Measurements from ENCODE around the gene TRPV5. TPM values are rescaled to one million over a fixed set of nuclear protein-coding genes. Genes with fewer than 3 reads are reported as not detected.
A peak's percentile ranks its signal among the peaks of the same experiment; 100 is the strongest.

The TRPV5 gene
- total and polyA plus RNA-seq, 2 donors (not counting 3 experiments of a cell fraction or from before 2014, with no cell fraction given), result not detected

- TF ChIP-seq GATA2 (IDR thresholded peaks at IDR 0.05; ENCODE audit: insufficient read depth, insufficient read length, low read depth, low read length) (peak; percentile 9), CTCF (IDR thresholded peaks at IDR 0.05; ENCODE audit: extremely low read depth in 1 of 2, insufficient read depth in 1 of 2, low read depth in 1 of 2, low read length in 2 of 2) (no peak)
- no TSS peak for BruUV-seq (replicated peaks)
- Histone ChIP-seq H3K9me3 (replicated peaks; ENCODE audit: control insufficient read depth, insufficient read depth, low read length) (no peaks in the 10 kb centered on the region), H3K4me3 (replicated peaks in 1 of 3; ENCODE audit: insufficient read depth in 1 of 3, low read depth in 1 of 3, low read length in 3 of 3) (no peak overlapping the region), H3K4me1 (ENCODE audit: control insufficient read depth, extremely low read depth, insufficient read depth, low read length) (peaks cover 3% of the 10 kb centered on the region), H3K9me1 (replicated peaks; ENCODE audit: control insufficient read depth, extremely low read depth, insufficient read depth, low read length) (no peaks in the 10 kb centered on the region), H3K9ac (replicated peaks; ENCODE audit: extremely low read depth, insufficient read depth, low read length) (no peak overlapping the region), H3K36me3 (ENCODE audit: control insufficient read depth in 2 of 2, extremely low read depth in 1 of 2, insufficient read depth in 2 of 2, low read length in 2 of 2) (no peaks in the 10 kb centered on the region), H2AFZ (ENCODE audit: low read depth, low read length) (no peak overlapping the region), H3K27me3 (ENCODE audit: control insufficient read depth in 2 of 2, insufficient read depth in 2 of 2, low read length in 2 of 2) (peaks cover 4 to 5% of the 10 kb centered on the region in 2 experiments), H4K20me1 (replicated peaks; ENCODE audit: control insufficient read depth, extremely low read depth, insufficient read depth, low read length) (no peaks in the 10 kb centered on the region), H3K79me2 (ENCODE audit: control insufficient read depth, insufficient read depth, low read length) (no peaks in the 10 kb centered on the region), H3K4me2 (ENCODE audit: insufficient read depth, low read length) (no peak overlapping the region), H3K27ac (ENCODE audit: insufficient read depth, low read depth, low read length) (no peak overlapping the region)
- ChIA-PET CTCF (interaction anchor here (1.6 to 1.8 kb wide), 2 partner anchors 11 to 13 kb away, joined by 4 to 5 read pairs; no protein-coding TSS in a partner anchor), POLR2A (no interaction called here)
- intact Hi-C loops (cut with micrococcal nuclease), result no loop called here
- DNase-seq (ENCODE audit: low read depth, low spot score) (no peak), FAIRE-seq (no peak)
- dilution Hi-C loops (cut with MboI; ENCODE audit: extremely low pct_ligation_motif_present, low sequenced_read_pairs), result no loop called here
Measured at GRCh38 chr7:142859829-142860228, 73.7 kb downstream of the TRPV5 start.

GRCh38 chr7:142859411-142859810 is 74.1 kb downstream of the TRPV5 start:
- BruUV-seq (replicated peaks), result no TSS peak
- dilution Hi-C loops (cut with MboI; ENCODE audit: extremely low pct_ligation_motif_present, low sequenced_read_pairs), result no loop called here
- no peak overlapping the region for H3K4me2 ChIP-seq (ENCODE audit: insufficient read depth, low read length)
- peaks cover 4 to 5% of the 10 kb centered on the region in 2 experiments for H3K27me3 ChIP-seq (ENCODE audit: control insufficient read depth in 2 of 2, insufficient read depth in 2 of 2, low read length in 2 of 2)
- H3K9ac ChIP-seq (replicated peaks; ENCODE audit: extremely low read depth, insufficient read depth, low read length), result no peak overlapping the region
- H3K4me3 ChIP-seq (replicated peaks in 1 of 3; ENCODE audit: insufficient read depth in 1 of 3, low read depth in 1 of 3, low read length in 3 of 3), result no peak overlapping the region
- ChIA-PET CTCF (interaction anchor here (1.3 to 2.1 kb wide), 5 partner anchors 11 to 227 kb away, joined by 3 to 6 read pairs (median 5); no protein-coding TSS in a partner anchor), POLR2A (no interaction called here)
- no peak overlapping the region for H3K27ac ChIP-seq (ENCODE audit: insufficient read depth, low read depth, low read length)
- DNase-seq (ENCODE audit: low read depth, low spot score), result no peak
- H3K4me1 ChIP-seq (ENCODE audit: control insufficient read depth, extremely low read depth, insufficient read depth, low read length), result peaks cover 3% of the 10 kb centered on the region
- no peak overlapping the region for H2AFZ ChIP-seq (ENCODE audit: low read depth, low read length)
- no peaks in the 10 kb centered on the region for H4K20me1 ChIP-seq (replicated peaks; ENCODE audit: control insufficient read depth, extremely low read depth, insufficient read depth, low read length)
- TF ChIP-seq MAX (IDR thresholded peaks at IDR 0.05; ENCODE audit: insufficient read depth, insufficient read length), result no peak
- TF ChIP-seq POLR2AphosphoS5 (IDR thresholded peaks at IDR 0.05; ENCODE audit: insufficient read depth, low read depth, low read length), result no peak
- TF ChIP-seq GATA2 (IDR thresholded peaks at IDR 0.05; ENCODE audit: insufficient read depth, insufficient read length, low read depth, low read length), result no peak
- TF ChIP-seq JUN (IDR thresholded peaks at IDR 0.05; ENCODE audit: borderline replicate concordance, insufficient read depth, insufficient read length, low read depth), result no peak
- no peak for TF ChIP-seq FOS (IDR thresholded peaks at IDR 0.05; ENCODE audit: borderline replicate concordance, insufficient read depth, low read length)
- TF ChIP-seq POLR2A (IDR thresholded peaks at IDR 0.05; ENCODE audit: low read depth, low read length), result no peak
- no peak for TF ChIP-seq CTCF (IDR thresholded peaks at IDR 0.05; ENCODE audit: extremely low read depth in 1 of 2, insufficient read depth in 1 of 2, low read depth in 1 of 2, low read length in 2 of 2)
- no peaks in the 10 kb centered on the region for H3K79me2 ChIP-seq (ENCODE audit: control insufficient read depth, insufficient read depth, low read length)
- H3K36me3 ChIP-seq (ENCODE audit: control insufficient read depth in 2 of 2, extremely low read depth in 1 of 2, insufficient read depth in 2 of 2, low read length in 2 of 2), result no peaks in the 10 kb centered on the region
- no peaks in the 10 kb centered on the region for H3K9me3 ChIP-seq (replicated peaks; ENCODE audit: control insufficient read depth, insufficient read depth, low read length)
- no peak for FAIRE-seq
- no peaks in the 10 kb centered on the region for H3K9me1 ChIP-seq (replicated peaks; ENCODE audit: control insufficient read depth, extremely low read depth, insufficient read depth, low read length)
- intact Hi-C loops (cut with micrococcal nuclease), result no loop called here
